ENCODE data around the gene RANBP3L.
"Not testable (repeated sequence)": the region's sequence is repeated elsewhere in the genome, so short reads cannot be mapped to it uniquely, and the experiment has no call there.

The RANBP3L gene

GRCh38 chr5:36285837-36286615 is 15.7 kb downstream of the RANBP3L start:
- DNase-seq (ENCODE audit: low read depth, low spot score): no peak

- DNase-seq (ENCODE audit: low read depth, low spot score): not testable (repeated sequence)
These were observed 17.9 kb downstream of the RANBP3L start for GRCh38 chr5:36283775-36284174.

- DNase-seq (ENCODE audit: low read depth, low spot score): no peak
These were observed 20.1 kb downstream of the RANBP3L start for GRCh38 chr5:36281626-36282025.

GRCh38 chr5:36279054-36279698 is 22.5 kb downstream of the RANBP3L start:
- no peak for DNase-seq (ENCODE audit: low read depth, low spot score)

- DNase-seq (ENCODE audit: low read depth, low spot score): no peak
These were observed 24.1 kb downstream of the RANBP3L start for GRCh38 chr5:36277521-36278176.

- no peak for DNase-seq (ENCODE audit: low read depth, low spot score)
These were observed 24.8 kb downstream of the RANBP3L start for GRCh38 chr5:36276864-36277263.

- no peak for DNase-seq (ENCODE audit: low read depth, low spot score)
These were observed 27.7 kb downstream of the RANBP3L start for GRCh38 chr5:36273809-36274526.

- DNase-seq (ENCODE audit: low read depth, low spot score): no peak
These were observed 29.5 kb downstream of the RANBP3L start for GRCh38 chr5:36272136-36272690.

- no peak for DNase-seq (ENCODE audit: low read depth, low spot score)
These were observed 30.7 kb downstream of the RANBP3L start for GRCh38 chr5:36270876-36271575.

GRCh38 chr5:36270175-36270574 is 31.5 kb downstream of the RANBP3L start:
- DNase-seq (ENCODE audit: low read depth, low spot score): no peak

GRCh38 chr5:36269478-36269877 is 32.2 kb downstream of the RANBP3L start:
- DNase-seq (ENCODE audit: low read depth, low spot score): no peak

- DNase-seq (ENCODE audit: low read depth, low spot score): no peak
These were observed 33.8 kb downstream of the RANBP3L start for GRCh38 chr5:36267905-36268304.

- no peak for DNase-seq (ENCODE audit: low read depth, low spot score)
These were observed 37.4 kb downstream of the RANBP3L start for GRCh38 chr5:36264202-36264760.

- DNase-seq (ENCODE audit: low read depth, low spot score): no peak
These were observed 40.5 kb downstream of the RANBP3L start for GRCh38 chr5:36261186-36261585.

- DNase-seq (ENCODE audit: low read depth, low spot score): no peak
These were observed 48.1 kb downstream of the RANBP3L start for GRCh38 chr5:36253575-36253974.

- no peak for DNase-seq (ENCODE audit: low read depth, low spot score)
These were observed 48.9 kb downstream of the RANBP3L start for GRCh38 chr5:36252722-36253365.

GRCh38 chr5:36251218-36251617 is 50.5 kb downstream of the RANBP3L start:
- no peak for DNase-seq (ENCODE audit: low read depth, low spot score)

GRCh38 chr5:36250427-36250826 is 51.3 kb downstream of the RANBP3L start:
- DNase-seq (ENCODE audit: low read depth, low spot score): no peak

- no peak for DNase-seq (ENCODE audit: low read depth, low spot score)
These were observed 55.5 kb downstream of the RANBP3L start for GRCh38 chr5:36246036-36246800.

GRCh38 chr5:36244076-36244475 is 57.6 kb downstream of the RANBP3L start:
- no peak for DNase-seq (ENCODE audit: low read depth, low spot score)

Data from activated CD4-positive, CD25-positive, alpha-beta regulatory T cell treated with anti-CD3 and anti-CD28 coated beads, Interleukin-2, amount 50 U/mL, for 16 hours (primary cell).